ENCODE results near the gene C11orf54.

DNA sequence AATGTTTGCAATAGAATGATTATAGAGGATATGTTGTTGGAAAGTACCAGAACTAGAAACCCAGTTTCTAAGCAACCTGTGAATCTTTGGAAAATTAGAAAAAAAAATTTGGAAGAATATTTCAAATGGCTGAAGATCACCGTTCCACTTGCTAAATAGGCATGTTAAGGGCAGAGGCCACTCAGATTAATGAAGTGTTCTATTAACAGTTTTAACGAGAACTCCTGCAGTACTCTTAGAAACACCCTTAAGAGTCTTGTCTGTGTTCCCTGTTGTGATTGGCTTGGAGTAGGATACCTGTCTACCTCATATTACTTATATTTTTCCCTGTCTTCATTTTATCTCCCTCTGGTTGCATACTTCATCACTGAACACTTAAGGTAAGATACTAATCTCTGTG, 4.6 kb downstream of the C11orf54 start:
- TF ChIP-seq, protein P1, sequence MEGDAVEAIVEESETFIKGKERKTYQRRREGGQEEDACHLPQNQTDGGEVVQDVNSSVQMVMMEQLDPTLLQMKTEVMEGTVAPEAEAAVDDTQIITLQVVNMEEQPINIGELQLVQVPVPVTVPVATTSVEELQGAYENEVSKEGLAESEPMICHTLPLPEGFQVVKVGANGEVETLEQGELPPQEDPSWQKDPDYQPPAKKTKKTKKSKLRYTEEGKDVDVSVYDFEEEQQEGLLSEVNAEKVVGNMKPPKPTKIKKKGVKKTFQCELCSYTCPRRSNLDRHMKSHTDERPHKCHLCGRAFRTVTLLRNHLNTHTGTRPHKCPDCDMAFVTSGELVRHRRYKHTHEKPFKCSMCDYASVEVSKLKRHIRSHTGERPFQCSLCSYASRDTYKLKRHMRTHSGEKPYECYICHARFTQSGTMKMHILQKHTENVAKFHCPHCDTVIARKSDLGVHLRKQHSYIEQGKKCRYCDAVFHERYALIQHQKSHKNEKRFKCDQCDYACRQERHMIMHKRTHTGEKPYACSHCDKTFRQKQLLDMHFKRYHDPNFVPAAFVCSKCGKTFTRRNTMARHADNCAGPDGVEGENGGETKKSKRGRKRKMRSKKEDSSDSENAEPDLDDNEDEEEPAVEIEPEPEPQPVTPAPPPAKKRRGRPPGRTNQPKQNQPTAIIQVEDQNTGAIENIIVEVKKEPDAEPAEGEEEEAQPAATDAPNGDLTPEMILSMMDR (IDR thresholded peaks at IDR 0.05), result no peak
- no peak for TF ChIP-seq POLR2A (IDR thresholded peaks at IDR 0.05)
